Body of pancreas (tissue), 4 donors: ENCODE results near the gene ATP4B. TPM values are rescaled to one million over a fixed set of nuclear protein-coding genes. Genes with fewer than 3 reads are reported as not detected.

ENCODE experiments used
- ATAC-seq: fragments of 150-250 bp; one replicate; pipeline ENCODE4 v1.9.1; 2016
- DNase-seq, 4 donors: peaks; one replicate each; pipeline ENCODE4 v3.0.0-alpha.2; 2019
- H3K27ac ChIP-seq, 4 donors: fragments of 200-600 bp; sonication (generic); 1 replicate in 3 of 4; 2 replicates in 1 of 4; pipeline versions ENCODE4 v1.5.1 to v1.6.1; 2016 to 2019; ENCODE audit warnings: mild to moderate bottlenecking in 1 of 4, mixed read lengths in 1 of 4, moderate library complexity in 1 of 4
- H3K27me3 ChIP-seq, 2 donors: fragments of 200-600 bp; sonication (generic); one replicate each; pipeline ENCODE4 v1.6.0; 2016; ENCODE audit warnings: mild to moderate bottlenecking in 1 of 2
- H3K36me3 ChIP-seq, 2 donors: fragments of 200-600 bp; sonication (generic); replicated peaks in 1 of 2; 2 replicates each; pipeline ENCODE4 v1.5.1; 2016; ENCODE audit warnings: low read depth in 2 of 2; ENCODE audit not compliant: insufficient read depth in 1 of 2
- H3K4me1 ChIP-seq: fragments of 200-600 bp; sonication (generic); one replicate; pipeline ENCODE4 v1.6.0; 2016
- H3K4me3 ChIP-seq, 2 donors: fragments of 200-600 bp; sonication (generic); 1 replicate in 1 of 2; 2 replicates in 1 of 2; pipeline ENCODE4 v1.5.1; 2016 to 2019
- H3K9me3 ChIP-seq, 3 donors: fragments of 200-600 bp; sonication (generic); 1 replicate in 2 of 3; 2 replicates in 1 of 3; pipeline ENCODE4 v1.5.1; 2016
- POLR2A ChIP-seq, 3 donors: fragments of 450-650 bp; IDR thresholded peaks; one replicate each; pipeline ENCODE4 v1.6.1; 2016; ENCODE audit warnings: antibody characterized with exemption in 3 of 3, mild to moderate bottlenecking in 2 of 3
- WGBS, 2 donors: methylation state at CpG; one replicate each; pipeline ENCODE4 v1.1.5; 2017; 5-methylcytosine and 5-hydroxymethylcytosine counted together
- intact Hi-C: fragments of 100-400 bp; cut with DNase I; formaldehyde crosslinking; loops from one replicate; pipeline ENCODE4 v1.15.1; 2023
- total RNA-seq, 2 donors: library from RNA; depleted of rRNA; stranded (reverse); fragments of >200 nt; gene quantifications; one replicate each; pipeline ENCODE4 v1.1.0, GENCODE V29; 2016
- TF ChIP-seq, protein P1 (sequence below), 7 experiments: fragments of 450-650 bp in 4 of 7; fragments of 200-600 bp in 3 of 7; sonication (generic) in 3 of 7; IDR thresholded peaks; one replicate each; pipeline ENCODE4 v1.5.1; 2016 to 2019; ENCODE audit warnings: antibody characterized with exemption in 7 of 7

Gene ATP4B
- total RNA-seq, 2 donors from 2014 or later: not detected

DNA sequence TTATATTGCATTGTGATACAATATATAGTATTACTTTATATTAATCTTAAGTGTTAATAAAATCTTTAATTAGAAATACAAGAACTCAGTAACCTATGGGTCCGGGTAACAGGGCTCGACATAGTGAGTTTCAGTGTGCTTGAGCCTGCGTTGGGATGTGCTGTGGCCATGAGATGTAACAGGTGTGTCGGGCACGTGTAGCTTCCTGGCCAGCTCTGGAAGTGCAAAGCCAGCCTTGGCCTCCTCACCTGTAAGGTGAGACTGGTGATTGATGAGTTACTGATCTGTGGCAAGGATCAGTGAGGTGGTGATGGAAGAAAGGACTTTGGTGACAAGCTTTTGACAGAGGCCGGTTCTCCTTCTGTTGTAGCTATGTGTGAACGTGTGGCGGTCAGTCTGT is 19.2 kb downstream of the ATP4B start:
- no peak overlapping the region for H3K4me3 ChIP-seq
- TF ChIP-seq, protein P1, sequence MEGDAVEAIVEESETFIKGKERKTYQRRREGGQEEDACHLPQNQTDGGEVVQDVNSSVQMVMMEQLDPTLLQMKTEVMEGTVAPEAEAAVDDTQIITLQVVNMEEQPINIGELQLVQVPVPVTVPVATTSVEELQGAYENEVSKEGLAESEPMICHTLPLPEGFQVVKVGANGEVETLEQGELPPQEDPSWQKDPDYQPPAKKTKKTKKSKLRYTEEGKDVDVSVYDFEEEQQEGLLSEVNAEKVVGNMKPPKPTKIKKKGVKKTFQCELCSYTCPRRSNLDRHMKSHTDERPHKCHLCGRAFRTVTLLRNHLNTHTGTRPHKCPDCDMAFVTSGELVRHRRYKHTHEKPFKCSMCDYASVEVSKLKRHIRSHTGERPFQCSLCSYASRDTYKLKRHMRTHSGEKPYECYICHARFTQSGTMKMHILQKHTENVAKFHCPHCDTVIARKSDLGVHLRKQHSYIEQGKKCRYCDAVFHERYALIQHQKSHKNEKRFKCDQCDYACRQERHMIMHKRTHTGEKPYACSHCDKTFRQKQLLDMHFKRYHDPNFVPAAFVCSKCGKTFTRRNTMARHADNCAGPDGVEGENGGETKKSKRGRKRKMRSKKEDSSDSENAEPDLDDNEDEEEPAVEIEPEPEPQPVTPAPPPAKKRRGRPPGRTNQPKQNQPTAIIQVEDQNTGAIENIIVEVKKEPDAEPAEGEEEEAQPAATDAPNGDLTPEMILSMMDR (IDR thresholded peaks at IDR 0.05): no peak
- TF ChIP-seq POLR2A (IDR thresholded peaks at IDR 0.05): no peak
- no peaks in the 10 kb centered on the region for H3K4me1 ChIP-seq
- ATAC-seq (no peak), DNase-seq (peak in 1 of 4 donors; percentile 6)
- no peaks in the 10 kb centered on the region for H3K9me3 ChIP-seq
- intact Hi-C loops: no loop called here
- peaks cover 0 to 28% of the 10 kb centered on the region in 2 donors for H3K36me3 ChIP-seq
- H3K27me3 ChIP-seq: no peaks in the 10 kb centered on the region
- no peak overlapping the region for H3K27ac ChIP-seq
- WGBS, 2 donors: 93% methylated on average over 8 of the region's 8 CpGs

DNA sequence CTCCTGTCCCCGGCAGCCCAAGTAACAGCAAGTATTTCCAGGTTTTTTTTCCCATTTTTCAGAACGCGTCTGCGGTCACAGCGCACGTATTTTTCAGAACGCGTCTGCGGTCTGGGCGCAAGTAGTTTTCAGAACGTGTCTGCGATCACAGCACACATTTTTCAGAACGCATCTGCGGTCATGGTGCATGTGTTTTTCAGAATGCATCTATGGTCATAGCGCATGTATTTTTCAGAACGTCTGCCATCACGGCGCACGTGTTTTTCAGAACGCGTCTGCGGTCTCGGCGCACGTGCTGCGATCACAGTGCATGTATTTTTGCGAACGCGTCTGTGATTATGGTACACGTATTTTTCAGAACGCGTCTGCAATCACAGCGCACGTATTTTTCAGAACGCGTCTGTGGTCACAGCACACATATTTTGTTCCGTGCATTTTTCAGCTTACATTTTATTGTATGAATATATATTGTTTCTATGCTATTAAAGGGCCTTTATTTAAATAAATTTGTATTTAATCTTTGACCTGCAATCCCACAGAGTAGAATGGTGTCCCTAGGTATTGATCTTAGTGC is 19.7 kb downstream of the ATP4B start:
- WGBS, 2 donors: 95 to 97% methylated on average over 37 of the region's 37 CpGs
- Histone ChIP-seq H3K36me3 (peaks cover 0 to 29% of the 10 kb centered on the region in 2 donors), H3K27ac (no peak overlapping the region), H3K27me3 (no peaks in the 10 kb centered on the region), H3K4me1 (no peaks in the 10 kb centered on the region), H3K4me3 (no peak overlapping the region), H3K9me3 (no peaks in the 10 kb centered on the region)
- DNase-seq (peak in 2 of 4 donors; percentile 0 to 2), ATAC-seq (no peak)
- intact Hi-C loops: no loop called here
- TF ChIP-seq, protein P1 (IDR thresholded peaks at IDR 0.05): no peak
- no peak for TF ChIP-seq POLR2A (IDR thresholded peaks at IDR 0.05)

DNA sequence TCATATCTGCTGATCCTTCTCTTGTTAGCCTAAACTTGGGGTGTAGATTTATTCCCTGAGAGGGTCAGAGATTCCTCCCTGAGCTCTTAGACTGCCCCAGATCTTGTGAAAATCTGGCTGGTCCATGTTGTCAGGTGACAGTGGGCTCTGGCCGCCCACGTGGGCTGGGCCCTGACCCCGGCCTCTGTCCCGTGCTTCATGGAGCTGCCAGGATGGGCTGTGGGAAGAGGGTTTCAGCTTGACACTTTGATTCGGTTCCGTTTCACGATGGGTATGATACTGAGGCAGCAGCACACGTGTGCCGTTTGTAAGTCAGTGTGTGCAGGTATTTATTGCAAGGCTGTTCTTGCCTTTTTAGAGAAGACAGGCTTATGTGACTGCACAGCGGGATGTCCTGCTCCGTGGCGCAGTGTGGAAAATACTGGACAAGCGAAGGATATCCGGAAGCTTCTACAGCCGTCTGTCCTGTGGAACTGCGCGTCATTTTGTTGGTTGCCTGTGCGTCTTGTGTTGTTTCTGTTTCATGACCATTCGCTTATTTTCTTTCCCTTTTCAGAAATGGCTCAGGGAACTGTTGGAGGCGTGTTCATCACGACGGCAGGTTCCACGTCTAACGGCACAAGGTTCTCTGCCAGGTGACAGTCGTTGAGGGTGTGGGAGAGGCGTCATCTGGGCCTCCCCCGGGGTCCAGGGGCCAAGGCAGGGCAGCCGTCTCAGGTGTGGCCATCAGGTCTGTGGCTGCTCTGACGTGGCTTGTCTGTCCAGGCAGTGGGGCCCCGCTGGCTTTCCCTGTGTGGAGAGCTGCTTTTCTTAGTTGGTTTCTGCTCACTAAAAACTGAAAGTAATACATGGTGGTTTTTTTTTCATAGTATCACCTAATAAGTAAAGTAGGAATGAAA is 20.5 kb downstream of the ATP4B start:
- Histone ChIP-seq H3K27ac (no peak overlapping the region), H3K27me3 (no peaks in the 10 kb centered on the region), H3K9me3 (no peaks in the 10 kb centered on the region), H3K36me3 (peaks cover 0 to 29% of the 10 kb centered on the region in 2 donors), H3K4me3 (no peak overlapping the region), H3K4me1 (no peaks in the 10 kb centered on the region)
- TF ChIP-seq POLR2A (IDR thresholded peaks at IDR 0.05): no peak
- TF ChIP-seq, protein P1 (IDR thresholded peaks at IDR 0.05): no peak
- WGBS, 2 donors: 83 to 86% methylated on average over 26 to 30 of the region's 30 CpGs
- DNase-seq (peak in 2 of 4 donors; percentile 1 to 4), ATAC-seq (no peak)
- intact Hi-C loops: no loop called here

DNA sequence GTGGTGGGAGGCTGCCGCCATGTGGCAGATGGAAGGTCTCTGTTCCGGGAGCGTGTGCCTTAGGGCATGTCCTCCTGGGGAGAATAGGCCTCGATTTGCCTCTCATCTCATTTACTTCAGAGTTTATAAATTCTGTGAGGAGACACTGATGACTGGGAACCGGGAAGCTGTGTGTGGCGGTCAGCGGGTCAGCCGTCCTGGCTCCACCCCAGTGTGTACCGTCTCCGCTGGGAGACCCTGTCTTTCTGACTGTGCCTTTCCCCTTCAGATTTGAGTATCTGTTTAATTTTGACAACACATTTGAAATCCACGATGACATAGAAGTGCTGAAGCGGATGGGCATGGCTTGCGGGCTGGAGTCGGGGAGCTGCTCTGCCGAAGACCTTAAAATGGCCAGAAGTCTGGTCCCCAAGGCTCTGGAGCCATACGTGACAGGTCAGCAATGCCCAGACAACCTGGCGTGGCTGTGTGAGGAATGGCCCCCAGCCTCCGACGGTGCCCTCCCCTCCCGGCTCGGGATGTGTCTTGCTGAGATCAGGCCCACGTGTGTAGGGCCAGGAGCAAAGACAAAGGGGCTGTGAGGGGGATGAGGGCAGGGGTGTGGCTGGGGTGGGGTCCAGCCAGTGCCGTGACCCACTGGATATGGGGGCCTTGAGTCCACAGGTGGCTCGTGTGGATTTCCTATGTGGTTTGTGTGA is 21.6 kb downstream of the ATP4B start:
- H3K36me3 ChIP-seq: peaks cover 0 to 32% of the 10 kb centered on the region in 2 donors
- WGBS, 2 donors: 94 to 95% methylated on average over 19 to 24 of the region's 24 CpGs
- no peaks in the 10 kb centered on the region for H3K9me3 ChIP-seq

More for the DNA sequence above, 21.6 kb downstream of the ATP4B start:
- TF ChIP-seq, protein P1 (IDR thresholded peaks at IDR 0.05): no peak
- TF ChIP-seq POLR2A (IDR thresholded peaks at IDR 0.05): no peak
- Histone ChIP-seq H3K27me3 (no peaks in the 10 kb centered on the region), H3K27ac (no peak overlapping the region), H3K4me1 (no peaks in the 10 kb centered on the region), H3K4me3 (no peak overlapping the region)
- intact Hi-C loops: no loop called here
- peak in 1 of 4 donors; percentile 5 for DNase-seq
- ATAC-seq: no peak
